Measurements from ENCODE around the gene CFAP299.

DNA sequence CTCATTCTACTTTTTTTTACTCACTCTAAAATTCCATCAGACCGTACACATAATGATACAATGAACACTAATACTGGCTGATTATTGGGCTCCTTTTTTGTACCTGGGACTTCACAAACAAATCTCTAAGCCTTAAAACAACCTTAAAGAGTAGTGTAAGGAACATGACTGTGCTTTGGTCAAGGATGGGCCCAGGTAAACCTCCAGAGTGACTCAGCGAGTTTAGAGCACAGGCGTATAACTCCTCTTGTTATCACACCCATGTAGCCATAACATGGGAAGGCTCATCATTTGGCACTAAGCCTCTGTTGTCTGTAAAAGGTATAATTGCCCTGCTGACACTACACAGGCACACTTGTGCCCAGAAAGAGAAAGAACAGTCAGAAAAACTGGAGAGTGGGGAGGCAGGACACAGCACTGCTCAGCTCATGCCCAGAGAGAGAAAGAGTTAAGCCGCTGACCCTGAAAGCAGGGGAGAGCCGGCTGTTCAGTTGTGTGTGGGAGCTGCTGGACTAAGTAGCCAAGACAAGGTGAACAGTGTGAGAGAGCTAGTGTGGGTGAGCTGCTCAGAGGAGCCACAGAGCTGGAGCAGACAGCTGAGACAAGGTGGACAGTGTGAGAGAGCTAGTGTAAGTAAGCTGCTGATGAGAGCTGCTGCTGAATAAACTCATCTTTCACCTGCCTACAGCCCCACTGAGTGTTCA lies 375.4 kb downstream of the CFAP299 start:
- TF ChIP-seq CTCF (IDR thresholded peaks at IDR 0.05) (no peak), POLR2A (IDR thresholded peaks at IDR 0.05) (no peak)

Measured in Peyer's patch (tissue), 4 donors.